Stimulated activated memory B cell treated with anti-CD40 and anti-IgM and Interleukin-4, amounts not matched to agents 10 μg/mL and 1 μg/mL and 100 μg/mL, for 72 hours (primary cell): ENCODE measurements around the gene KCNN2.

Experiments used
- ATAC-seq: fragments of 150-1000 bp; cut with Tn5 transposase; 2 replicates; pipeline ENCODE4 v1.10.0; 2021
- H3K27ac Mint-ChIP-seq: one replicate; pipeline ENCODE4 v1.8.0; 2022; ENCODE audit warnings: mild to moderate bottlenecking, mixed read lengths
- H3K27me3 Mint-ChIP-seq: one replicate; pipeline ENCODE4 v1.8.0; 2022; ENCODE audit warnings: mixed read lengths
- H3K36me3 Mint-ChIP-seq: one replicate; pipeline ENCODE4 v1.8.0; 2022; ENCODE audit warnings: mixed read lengths
- H3K4me1 Mint-ChIP-seq: one replicate; pipeline ENCODE4 v1.8.0; 2022; ENCODE audit warnings: mixed read lengths
- H3K4me3 Mint-ChIP-seq: one replicate; pipeline ENCODE4 v1.8.0; 2022; ENCODE audit warnings: mild to moderate bottlenecking, moderate library complexity, mixed read lengths
- H3K9me3 Mint-ChIP-seq: one replicate; pipeline ENCODE4 v1.8.0; 2022; ENCODE audit warnings: mixed read lengths

The KCNN2 gene

DNA sequence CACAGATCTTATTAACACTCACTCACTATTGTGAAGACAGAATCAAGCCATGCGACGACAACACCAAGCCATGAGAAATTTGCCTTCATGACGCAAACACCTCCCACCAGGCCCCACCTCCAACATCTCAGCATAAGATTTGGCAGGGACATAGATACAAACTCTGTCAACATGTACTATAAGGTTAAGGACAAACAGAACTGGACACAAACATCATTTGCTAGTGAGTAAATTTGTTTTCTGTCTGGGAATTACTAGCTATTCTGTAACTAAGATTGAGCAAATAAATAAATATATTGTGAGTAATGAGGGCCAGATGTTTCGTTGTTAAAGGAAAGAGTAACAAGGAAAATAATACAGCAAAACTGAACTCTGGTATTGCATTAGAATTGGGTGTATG, 15.7 kb upstream of the KCNN2 start:
- H3K36me3 Mint-ChIP-seq = no peaks in the 10 kb centered on the region

GRCh38 chr5:114355086-114355830, 6.6 kb upstream of the KCNN2 start:
- Mint-ChIP-seq H3K27ac (no peak overlapping the region), H3K9me3 (no peaks in the 10 kb centered on the region), H3K36me3 (no peaks in the 10 kb centered on the region), H3K4me1 (no peaks in the 10 kb centered on the region), H3K4me3 (no peak overlapping the region), H3K27me3 (peaks cover 31% of the 10 kb centered on the region)
- no peak for ATAC-seq

More for the DNA sequence above, 15.7 kb upstream of the KCNN2 start:
- Mint-ChIP-seq H3K4me3 (no peak overlapping the region), H3K27ac (no peak overlapping the region), H3K4me1 (no peaks in the 10 kb centered on the region), H3K27me3 (no peaks in the 10 kb centered on the region), H3K9me3 (no peaks in the 10 kb centered on the region)
- ATAC-seq = no peak

GRCh38 chr5:114358329-114358728, 3.5 kb upstream of the KCNN2 start:
- no peak for ATAC-seq
- no peaks in the 10 kb centered on the region for H3K36me3 Mint-ChIP-seq
- no peaks in the 10 kb centered on the region for H3K9me3 Mint-ChIP-seq
- peaks cover 16% of the 10 kb centered on the region for H3K4me1 Mint-ChIP-seq
- no peak overlapping the region for H3K4me3 Mint-ChIP-seq
- no peak overlapping the region for H3K27ac Mint-ChIP-seq
- H3K27me3 Mint-ChIP-seq = peaks cover 44% of the 10 kb centered on the region

GRCh38 chr5:114360357-114360756, 1.5 kb upstream of the KCNN2 start:
- Mint-ChIP-seq H3K27me3 (peaks cover 49% of the 10 kb centered on the region), H3K36me3 (no peaks in the 10 kb centered on the region)

GRCh38 chr5:114360816-114361723, 800 bp upstream of the KCNN2 start:
- peak; percentile 67 for ATAC-seq
- peak overlapping the region; percentile 77 for H3K4me3 Mint-ChIP-seq
- peaks cover 49% of the 10 kb centered on the region for H3K27me3 Mint-ChIP-seq
- peak overlapping the region; percentile 9 for H3K27ac Mint-ChIP-seq
- peaks cover 22% of the 10 kb centered on the region for H3K4me1 Mint-ChIP-seq
- no peaks in the 10 kb centered on the region for H3K9me3 Mint-ChIP-seq
- H3K36me3 Mint-ChIP-seq = no peaks in the 10 kb centered on the region

More at GRCh38 chr5:114360357-114360756, 1.5 kb upstream of the KCNN2 start:
- no peak overlapping the region for H3K4me3 Mint-ChIP-seq
- H3K9me3 Mint-ChIP-seq = no peaks in the 10 kb centered on the region
- peaks cover 22% of the 10 kb centered on the region for H3K4me1 Mint-ChIP-seq
- no peak overlapping the region for H3K27ac Mint-ChIP-seq
- ATAC-seq = no peak

DNA sequence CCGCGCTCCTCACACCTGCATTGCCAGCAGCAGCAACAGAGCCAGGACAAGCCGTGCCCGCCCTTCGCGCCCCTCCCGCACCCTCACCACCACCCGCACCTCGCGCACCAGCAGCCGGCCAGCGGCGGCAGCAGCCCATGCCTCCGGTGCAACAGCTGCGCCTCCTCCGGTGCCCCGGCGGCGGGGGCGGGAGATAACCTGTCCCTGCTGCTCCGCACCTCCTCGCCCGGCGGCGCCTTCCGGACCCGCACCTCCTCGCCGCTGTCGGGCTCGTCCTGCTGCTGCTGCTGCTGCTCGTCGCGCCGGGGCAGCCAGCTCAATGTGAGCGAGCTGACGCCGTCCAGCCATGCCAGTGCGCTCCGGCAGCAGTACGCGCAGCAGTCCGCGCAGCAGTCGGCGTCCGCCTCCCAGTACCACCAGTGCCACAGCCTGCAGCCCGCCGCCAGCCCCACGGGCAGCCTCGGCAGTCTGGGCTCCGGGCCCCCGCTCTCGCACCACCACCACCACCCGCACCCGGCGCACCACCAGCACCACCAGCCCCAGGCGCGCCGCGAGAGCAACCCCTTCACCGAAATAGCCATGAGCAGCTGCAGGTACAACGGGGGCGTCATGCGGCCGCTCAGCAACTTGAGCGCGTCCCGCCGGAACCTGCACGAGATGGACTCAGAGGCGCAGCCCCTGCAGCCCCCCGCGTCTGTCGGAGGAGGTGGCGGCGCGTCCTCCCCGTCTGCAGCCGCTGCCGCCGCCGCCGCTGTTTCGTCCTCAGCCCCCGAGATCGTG, 517 bp downstream of the KCNN2 start:
- H3K27me3 Mint-ChIP-seq = peaks cover 49% of the 10 kb centered on the region
- peak overlapping the region; percentile 9 for H3K27ac Mint-ChIP-seq
- ATAC-seq = no peak
- peaks cover 22% of the 10 kb centered on the region for H3K4me1 Mint-ChIP-seq
- peak overlapping the region; percentile 77 for H3K4me3 Mint-ChIP-seq
- H3K9me3 Mint-ChIP-seq = no peaks in the 10 kb centered on the region
- H3K36me3 Mint-ChIP-seq = no peaks in the 10 kb centered on the region

GRCh38 chr5:114362977-114363761, 1.3 kb downstream of the KCNN2 start:
- H3K27ac Mint-ChIP-seq = no peak overlapping the region
- H3K27me3 Mint-ChIP-seq = peaks cover 48% of the 10 kb centered on the region

GRCh38 chr5:114363837-114364236, 2.0 kb downstream of the KCNN2 start:
- no peak overlapping the region for H3K27ac Mint-ChIP-seq
- H3K9me3 Mint-ChIP-seq = no peaks in the 10 kb centered on the region
- no peaks in the 10 kb centered on the region for H3K36me3 Mint-ChIP-seq
- no peak overlapping the region for H3K4me3 Mint-ChIP-seq
- H3K27me3 Mint-ChIP-seq = peaks cover 42% of the 10 kb centered on the region
- peaks cover 22% of the 10 kb centered on the region for H3K4me1 Mint-ChIP-seq
- ATAC-seq = no peak

More at GRCh38 chr5:114362977-114363761, 1.3 kb downstream of the KCNN2 start:
- Mint-ChIP-seq H3K36me3 (no peaks in the 10 kb centered on the region), H3K4me1 (peaks cover 22% of the 10 kb centered on the region), H3K4me3 (peak overlapping the region; percentile 69), H3K9me3 (no peaks in the 10 kb centered on the region)
- no peak for ATAC-seq

GRCh38 chr5:114367029-114367428, 5.2 kb downstream of the KCNN2 start:
- no peak for ATAC-seq
- Mint-ChIP-seq H3K9me3 (no peaks in the 10 kb centered on the region), H3K27ac (no peak overlapping the region), H3K36me3 (no peaks in the 10 kb centered on the region), H3K4me1 (peaks cover 15% of the 10 kb centered on the region), H3K27me3 (peaks cover 28% of the 10 kb centered on the region), H3K4me3 (no peak overlapping the region)

DNA sequence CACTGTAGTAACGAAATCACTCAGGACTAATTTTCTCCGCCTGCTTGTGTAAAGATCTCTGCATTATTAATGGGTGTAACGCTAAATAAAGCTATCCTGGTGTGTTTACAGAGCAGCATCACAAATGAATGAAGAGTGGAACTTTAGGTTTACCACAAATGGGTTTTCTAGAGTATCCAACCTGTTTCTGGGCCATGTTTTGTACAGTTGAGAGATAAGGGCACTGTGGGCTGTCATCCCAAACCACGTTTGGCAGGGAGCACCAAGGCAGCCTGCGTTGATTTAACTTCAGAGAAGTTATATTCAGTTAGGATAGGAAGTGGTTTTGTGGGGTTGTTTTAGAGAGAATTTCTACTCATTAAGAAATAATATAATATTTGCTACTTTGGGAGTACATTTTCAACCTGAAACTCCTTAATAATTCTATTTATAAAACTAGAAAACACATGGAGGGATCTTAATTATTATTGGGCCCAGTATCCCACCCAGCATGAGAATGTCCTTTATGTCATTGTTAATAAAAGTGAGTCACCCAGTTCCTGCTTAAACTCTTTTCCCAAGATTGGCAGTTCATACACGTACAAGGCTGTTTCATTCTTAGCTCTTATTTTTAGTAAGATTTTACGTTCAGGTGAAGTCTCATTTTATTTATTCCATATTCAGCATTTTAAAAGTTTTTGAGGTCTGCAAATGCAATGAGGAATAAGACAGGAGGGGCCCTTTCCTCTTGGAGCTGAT, 8.0 kb downstream of the KCNN2 start:
- H3K9me3 Mint-ChIP-seq = no peaks in the 10 kb centered on the region
- H3K4me3 Mint-ChIP-seq = no peak overlapping the region
- no peaks in the 10 kb centered on the region for H3K27me3 Mint-ChIP-seq
- H3K27ac Mint-ChIP-seq = no peak overlapping the region
- no peaks in the 10 kb centered on the region for H3K4me1 Mint-ChIP-seq
- H3K36me3 Mint-ChIP-seq = no peaks in the 10 kb centered on the region
- ATAC-seq = no peak

DNA sequence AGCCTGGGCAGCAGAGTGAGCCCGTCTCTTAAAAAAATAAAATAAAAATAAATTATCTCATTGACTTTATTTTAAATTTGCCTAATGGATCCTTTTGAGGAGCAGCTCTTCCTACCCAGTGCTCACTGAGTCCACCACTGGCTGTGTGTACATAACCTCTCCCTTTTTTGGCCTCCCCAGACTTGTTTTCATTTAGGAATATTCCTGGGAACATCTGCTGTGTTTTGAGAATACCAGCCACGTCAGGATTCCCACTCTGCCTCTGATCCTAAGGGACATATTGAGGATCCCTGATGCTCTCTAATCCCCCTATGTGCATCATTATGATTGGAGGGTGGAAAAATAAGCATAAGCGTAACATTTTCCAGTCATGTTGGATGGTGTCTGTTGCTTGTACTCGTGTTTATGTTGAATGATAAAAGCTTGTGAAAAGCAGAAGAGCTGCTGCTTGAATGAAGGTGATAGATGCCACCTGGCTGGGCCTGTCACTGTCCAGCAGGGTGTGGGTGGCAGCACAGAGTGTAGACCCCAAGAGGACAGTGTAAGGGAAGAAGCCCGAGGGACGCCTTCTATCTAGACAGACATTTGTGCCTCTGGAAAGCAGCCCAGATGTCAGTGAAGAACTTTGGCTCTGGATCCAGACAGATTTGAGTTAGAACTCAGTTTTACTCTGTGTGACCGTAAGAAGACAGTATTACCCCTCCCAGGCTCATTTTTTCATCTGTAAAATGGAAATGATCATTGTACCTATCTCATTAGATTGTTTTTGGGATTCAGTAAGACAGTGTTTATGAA, 15.4 kb downstream of the KCNN2 start:
- H3K9me3 Mint-ChIP-seq = no peaks in the 10 kb centered on the region
- no peaks in the 10 kb centered on the region for H3K36me3 Mint-ChIP-seq
- H3K4me3 Mint-ChIP-seq = no peak overlapping the region
- ATAC-seq = no peak
- no peaks in the 10 kb centered on the region for H3K4me1 Mint-ChIP-seq
- H3K27me3 Mint-ChIP-seq = no peaks in the 10 kb centered on the region
- no peak overlapping the region for H3K27ac Mint-ChIP-seq

- Mint-ChIP-seq H3K4me3 (no peak overlapping the region), H3K4me1 (no peaks in the 10 kb centered on the region), H3K36me3 (no peaks in the 10 kb centered on the region), H3K9me3 (no peaks in the 10 kb centered on the region), H3K27ac (no peak overlapping the region), H3K27me3 (no peaks in the 10 kb centered on the region)
- ATAC-seq = no peak
These were observed 16.1 kb downstream of the KCNN2 start for GRCh38 chr5:114377946-114378345.

GRCh38 chr5:114380721-114381120, 18.9 kb downstream of the KCNN2 start:
- Mint-ChIP-seq H3K27me3 (no peaks in the 10 kb centered on the region), H3K27ac (no peak overlapping the region), H3K36me3 (no peaks in the 10 kb centered on the region), H3K9me3 (no peaks in the 10 kb centered on the region), H3K4me1 (no peaks in the 10 kb centered on the region), H3K4me3 (no peak overlapping the region)
- no peak for ATAC-seq
